Thoracic aorta (tissue), 2 donors: ENCODE measurements around the gene G6PD. TPM values are rescaled to one million over a fixed set of nuclear protein-coding genes. Genes with fewer than 3 reads are reported as not detected.

Experiments
- ATAC-seq: fragments of 150-250 bp; one replicate; pipeline ENCODE4 v1.8.0; 2017; ENCODE audit warnings: low read depth; ENCODE audit not compliant: insufficient number of reproducible peaks, low FRiP score
- DNase-seq: peaks from one replicate; pipeline ENCODE4 v3.0.0-alpha.2; 2020; ENCODE audit warnings: low spot score
- H3K27ac ChIP-seq, 2 donors: fragments of 200-600 bp; sonication (generic); 1 replicate in 1 of 2; 2 replicates in 1 of 2; pipeline ENCODE4 v1.5.1; 2016; ENCODE audit warnings: mild to moderate bottlenecking in 2 of 2, moderate library complexity in 2 of 2
- H3K27me3 ChIP-seq: fragments of 200-600 bp; sonication (generic); replicated peaks from 2 replicates; pipeline ENCODE4 v1.6.0; 2016; ENCODE audit warnings: mild to moderate bottlenecking; ENCODE audit not compliant: insufficient read depth
- H3K36me3 ChIP-seq: fragments of 200-600 bp; sonication (generic); one replicate; pipeline ENCODE4 v1.5.1; 2016
- H3K4me1 ChIP-seq, 2 donors: fragments of 200-600 bp; sonication (generic); 1 replicate in 1 of 2; 2 replicates in 1 of 2; pipeline versions ENCODE4 v1.5.1 to v1.6.0; 2016; ENCODE audit warnings: low read depth in 2 of 2, mild to moderate bottlenecking in 1 of 2; ENCODE audit not compliant: control insufficient read depth in 1 of 2
- H3K4me3 ChIP-seq: fragments of 200-600 bp; sonication (generic); 2 replicates; pipeline ENCODE4 v1.5.1; 2016; ENCODE audit warnings: mild to moderate bottlenecking
- H3K9me3 ChIP-seq: fragments of 200-600 bp; sonication (generic); 2 replicates; pipeline ENCODE4 v1.5.1; 2016
- CTCF ChIP-seq: fragments of 200-600 bp; sonication (generic); IDR thresholded peaks from one replicate; pipeline ENCODE4 v1.5.1; 2019; ENCODE audit warnings: antibody characterized with exemption
- total RNA-seq, 2 donors: library from RNA; depleted of rRNA; stranded (reverse); fragments of >200 nt; gene quantifications; one replicate each; pipeline versions ENCODE4 v1.1.0 to v1.2.3, GENCODE V29; 2016

G6PD gene
- total RNA-seq, 2 donors from 2014 or later, result 67.3 to 70.1 TPM

GRCh38 chrX:154535892-154536291 lies 10.8 kb downstream of the G6PD start:
- peaks cover 7% of the 10 kb centered on the region for H3K36me3 ChIP-seq
- TF ChIP-seq CTCF, result no peak
- ATAC-seq (no peak), DNase-seq (no peak)
- no peaks in the 10 kb centered on the region for H3K27me3 ChIP-seq
- peaks cover 2 to 21% of the 10 kb centered on the region in 2 donors for H3K4me1 ChIP-seq
- H3K4me3 ChIP-seq, result no peak overlapping the region
- no peak overlapping the region for H3K27ac ChIP-seq
- H3K9me3 ChIP-seq, result no peaks in the 10 kb centered on the region

- DNase-seq (no peak), ATAC-seq (peak; percentile 30)
- peaks cover 0 to 17% of the 10 kb centered on the region in 2 donors for H3K4me1 ChIP-seq
- H3K27me3 ChIP-seq, result no peaks in the 10 kb centered on the region
- H3K4me3 ChIP-seq, result no peak overlapping the region
- no peaks in the 10 kb centered on the region for H3K9me3 ChIP-seq
- peaks cover 7% of the 10 kb centered on the region for H3K36me3 ChIP-seq
- peak overlapping the region in 1 of 2 donors; percentile 55 for H3K27ac ChIP-seq
- TF ChIP-seq CTCF, result peak; percentile 91
Observed at GRCh38 chrX:154534526-154535322, 11.9 kb downstream of the G6PD start.

DNA sequence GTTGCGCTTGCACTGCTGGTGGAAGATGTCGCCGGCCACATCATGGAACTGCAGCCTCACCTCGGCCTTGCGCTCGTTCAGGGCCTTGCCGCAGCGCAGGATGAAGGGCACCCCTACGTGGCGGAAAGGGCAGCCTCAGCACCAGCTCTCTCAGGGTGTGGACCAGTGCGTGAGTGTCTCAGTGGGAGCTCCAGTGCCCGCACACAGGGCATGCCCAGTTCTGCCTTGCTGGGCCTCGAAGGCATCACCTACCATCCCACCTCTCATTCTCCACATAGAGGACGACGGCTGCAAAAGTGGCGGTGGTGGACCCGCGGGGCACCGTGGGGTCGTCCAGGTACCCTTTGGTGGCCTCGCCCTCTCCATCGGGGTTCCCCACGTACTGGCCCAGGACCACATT lies 14.0 kb downstream of the G6PD start:
- Histone ChIP-seq H3K9me3 (no peaks in the 10 kb centered on the region), H3K4me3 (no peak overlapping the region), H3K36me3 (peaks cover 7% of the 10 kb centered on the region), H3K27me3 (no peaks in the 10 kb centered on the region), H3K4me1 (peaks cover 0 to 17% of the 10 kb centered on the region in 2 donors), H3K27ac (no peak overlapping the region)
- no peak for TF ChIP-seq CTCF
- DNase-seq, result no peak
- no peak for ATAC-seq

DNA sequence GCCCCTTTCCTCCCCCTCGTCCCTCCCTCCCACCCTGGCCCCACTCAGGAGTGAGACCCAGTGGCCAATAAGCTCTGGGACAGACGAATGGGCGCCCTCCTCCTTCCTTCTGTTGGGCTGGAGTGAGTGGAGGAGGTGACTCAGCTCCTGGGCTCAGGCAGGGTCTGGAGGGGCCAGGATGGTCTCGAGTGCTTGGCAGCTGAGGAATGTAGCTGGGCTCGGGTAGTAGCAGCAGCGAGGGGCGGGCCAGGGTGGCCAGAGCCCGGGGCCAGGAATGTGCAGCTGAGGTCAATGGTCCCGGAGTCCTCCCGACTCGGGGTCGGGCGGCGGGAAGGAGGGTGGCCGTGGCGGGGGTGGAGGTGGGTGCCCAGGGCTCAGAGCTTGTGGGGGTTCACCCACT lies 15.0 kb downstream of the G6PD start:
- peaks cover 0 to 22% of the 10 kb centered on the region in 2 donors for H3K4me1 ChIP-seq
- TF ChIP-seq CTCF, result no peak
- H3K27me3 ChIP-seq, result no peaks in the 10 kb centered on the region
- ATAC-seq (peak; percentile 46), DNase-seq (no peak)
- no peaks in the 10 kb centered on the region for H3K9me3 ChIP-seq
- H3K36me3 ChIP-seq, result peaks cover 7% of the 10 kb centered on the region
- H3K4me3 ChIP-seq, result no peak overlapping the region
- H3K27ac ChIP-seq, result peak overlapping the region in 1 of 2 donors; percentile 86

- TF ChIP-seq CTCF, result no peak
- H3K27me3 ChIP-seq, result no peaks in the 10 kb centered on the region
- no peak overlapping the region for H3K4me3 ChIP-seq
- H3K27ac ChIP-seq, result peak overlapping the region in 1 of 2 donors; percentile 86
- ATAC-seq (no peak), DNase-seq (no peak)
- no peaks in the 10 kb centered on the region for H3K9me3 ChIP-seq
- peaks cover 0 to 22% of the 10 kb centered on the region in 2 donors for H3K4me1 ChIP-seq
- H3K36me3 ChIP-seq, result peaks cover 7% of the 10 kb centered on the region
Observed at GRCh38 chrX:154530286-154530685, 16.4 kb downstream of the G6PD start.
